H9 (cell line): Measurements from ENCODE around the gene CCDC30. TPM values are rescaled to one million over a fixed set of nuclear protein-coding genes. Genes with fewer than 3 reads are reported as not detected.

ENCODE experiments used
- DNase-seq: peaks from one replicate; pipeline ENCODE4 v3.0.0-alpha.2; 2017
- H2AFZ ChIP-seq: one replicate; pipeline ENCODE4 v1.6.1; 2013; ENCODE audit warnings: mild to moderate bottlenecking, low read length, control low read depth, moderate library complexity
- H2AK5ac ChIP-seq: 2 replicates; pipeline ENCODE4 v1.6.1; 2013; ENCODE audit warnings: low read length, control low read depth, mixed read lengths; ENCODE audit not compliant: insufficient read length
- H2BK120ac ChIP-seq: one replicate; pipeline ENCODE4 v1.6.1; 2013; ENCODE audit warnings: low read depth, mild to moderate bottlenecking, low read length, control low read depth, inconsistent platforms; ENCODE audit not compliant: poor library complexity, severe bottlenecking
- H2BK12ac ChIP-seq: 2 replicates; pipeline ENCODE4 v1.6.1; 2013; ENCODE audit warnings: low read length, control low read depth, mixed read lengths, low read depth; ENCODE audit not compliant: insufficient read length
- H2BK15ac ChIP-seq: 2 replicates; pipeline ENCODE4 v1.6.1; 2013; ENCODE audit warnings: low read depth, low read length, control low read depth
- H2BK20ac ChIP-seq: one replicate; pipeline ENCODE4 v1.6.1; 2013; ENCODE audit warnings: low read depth, mild to moderate bottlenecking, low read length, control low read depth, inconsistent platforms; ENCODE audit not compliant: poor library complexity, severe bottlenecking
- H2BK5ac ChIP-seq: 2 replicates; pipeline ENCODE4 v1.6.1; 2013; ENCODE audit warnings: low read length, control low read depth, mixed read lengths; ENCODE audit not compliant: insufficient read length
- H3K14ac ChIP-seq: 2 replicates; pipeline ENCODE4 v1.6.1; 2013; ENCODE audit warnings: low read length, control low read depth; ENCODE audit not compliant: insufficient read depth
- H3K18ac ChIP-seq: 2 replicates; pipeline ENCODE4 v1.6.1; 2013; ENCODE audit warnings: low read depth, mild to moderate bottlenecking, mixed read lengths, low read length, control low read depth; ENCODE audit not compliant: insufficient read length
- H3K23ac ChIP-seq: 2 replicates; pipeline ENCODE4 v1.6.1; 2013; ENCODE audit warnings: low read length, control low read depth, mixed read lengths, low read depth; ENCODE audit not compliant: insufficient read length
- H3K23me2 ChIP-seq: 2 replicates; pipeline ENCODE4 v1.6.1; 2013; ENCODE audit warnings: low read depth, mild to moderate bottlenecking, mixed read lengths, low read length, control low read depth; ENCODE audit not compliant: insufficient read length, poor library complexity, severe bottlenecking
- H3K27ac ChIP-seq: 2 replicates; pipeline ENCODE4 v1.5.1; 2013; ENCODE audit warnings: low read length, control low read depth, mixed read lengths, low read depth; ENCODE audit not compliant: insufficient read length
- H3K27me3 ChIP-seq: 2 replicates; pipeline ENCODE4 v1.6.1; 2013; ENCODE audit warnings: low read length, control low read depth, inconsistent platforms; ENCODE audit not compliant: insufficient read depth
- H3K4ac ChIP-seq: 2 replicates; pipeline ENCODE4 v1.6.1; 2013; ENCODE audit warnings: low read depth, mild to moderate bottlenecking, control low read depth, inconsistent platforms, low read length, moderate library complexity
- H3K4me1 ChIP-seq: 2 replicates; pipeline ENCODE4 v1.6.1; 2013; ENCODE audit warnings: low read length, control low read depth, inconsistent platforms; ENCODE audit not compliant: insufficient read depth
- H3K4me2 ChIP-seq: 2 replicates; pipeline ENCODE4 v1.6.1; 2013; ENCODE audit warnings: low read length, control low read depth, mixed read lengths; ENCODE audit not compliant: insufficient read length, insufficient read depth
- H3K56ac ChIP-seq: 2 replicates; pipeline ENCODE4 v1.6.1; 2013; ENCODE audit warnings: low read depth, mild to moderate bottlenecking, mixed read lengths, low read length, control low read depth; ENCODE audit not compliant: insufficient read length
- H3K79me1 ChIP-seq: 2 replicates; pipeline ENCODE4 v1.6.1; 2013; ENCODE audit warnings: low read depth, mild to moderate bottlenecking, moderate library complexity, low read length, control low read depth, inconsistent platforms; ENCODE audit not compliant: insufficient read depth, poor library complexity, severe bottlenecking
- H3K79me2 ChIP-seq: 2 replicates; pipeline ENCODE4 v1.6.1; 2013; ENCODE audit warnings: low read length, control low read depth, inconsistent platforms; ENCODE audit not compliant: insufficient read depth
- H3K9ac ChIP-seq: 2 replicates; pipeline ENCODE4 v1.6.1; 2013; ENCODE audit warnings: low read length, control low read depth, mixed read lengths; ENCODE audit not compliant: insufficient read length; ENCODE audit errors: extremely low read depth
- H3K9me3 ChIP-seq: one replicate; pipeline ENCODE4 v1.6.1; 2013; ENCODE audit warnings: low read depth, low read length, inconsistent platforms; ENCODE audit not compliant: control insufficient read depth
- H3T11ph ChIP-seq: one replicate; pipeline ENCODE4 v1.6.1; 2013; ENCODE audit warnings: mild to moderate bottlenecking, low read length, control low read depth, inconsistent platforms
- H4K20me1 ChIP-seq: one replicate; pipeline ENCODE4 v1.6.1; 2013; ENCODE audit not compliant: control insufficient read depth, insufficient read length, insufficient read depth
- H4K5ac ChIP-seq: 2 replicates; pipeline ENCODE4 v1.6.1; 2013; ENCODE audit warnings: low read depth, mild to moderate bottlenecking, mixed read lengths, low read length, control low read depth; ENCODE audit not compliant: insufficient read length
- H4K8ac ChIP-seq: replicated peaks from 2 replicates; pipeline ENCODE4 v1.6.1; 2013; ENCODE audit warnings: low read length, control low read depth, mixed read lengths, low read depth; ENCODE audit not compliant: insufficient read length
- H4K91ac ChIP-seq: 2 replicates; pipeline ENCODE4 v1.6.1; 2013; ENCODE audit warnings: low read depth, mild to moderate bottlenecking, moderate library complexity, mixed read lengths, low read length, control low read depth; ENCODE audit not compliant: insufficient read length
- H3K27ac Mint-ChIP-seq, 3 experiments: 2 replicates in 2 of 3; 3 replicates in 1 of 3; pipeline ENCODE4 v1.8.0; 2020 to 2021; ENCODE audit warnings: mixed read lengths in 3 of 3, mild to moderate bottlenecking in 1 of 3, moderate library complexity in 1 of 3
- H3K27me3 Mint-ChIP-seq: 2 replicates; pipeline ENCODE4 v1.8.0; 2021; ENCODE audit warnings: low read depth, mild to moderate bottlenecking, moderate library complexity, mixed read lengths
- H3K36me3 Mint-ChIP-seq, 3 experiments: 2 replicates in 2 of 3; 3 replicates in 1 of 3; pipeline ENCODE4 v1.8.0; 2020 to 2021; ENCODE audit warnings: low read depth in 3 of 3, mixed read lengths in 3 of 3; ENCODE audit not compliant: insufficient read depth in 1 of 3
- H3K4me1 Mint-ChIP-seq, 2 experiments: 2 replicates each; pipeline ENCODE4 v1.8.0; 2020; ENCODE audit warnings: mixed read lengths in 2 of 2
- H3K4me3 Mint-ChIP-seq, 2 experiments: 2 replicates in 1 of 2; 3 replicates in 1 of 2; pipeline ENCODE4 v1.8.0; 2020 to 2021; ENCODE audit warnings: mild to moderate bottlenecking in 2 of 2, mixed read lengths in 2 of 2, moderate library complexity in 1 of 2
- H3K9me3 Mint-ChIP-seq, 2 experiments: 2 replicates in 1 of 2; 3 replicates in 1 of 2; pipeline ENCODE4 v1.8.0; 2020; ENCODE audit warnings: mild to moderate bottlenecking in 2 of 2, mixed read lengths in 2 of 2, moderate library complexity in 1 of 2
- WGBS: extraction: QIAGEN DNeasy Blood & Tissue Kit; methylation state at CpG from one replicate; pipeline ENCODE4 v1.1.7; 2013; ENCODE audit warnings: missing lambda C conversion rate, low lambda C conversion rate, mixed read lengths; ENCODE audit not compliant: insufficient read length; ENCODE audit errors: extremely low coverage; 5-methylcytosine and 5-hydroxymethylcytosine counted together
- total RNA-seq: library from RNA; stranded (reverse); gene quantifications from 2 replicates; pipeline ENCODE4 v1.2.1, GENCODE V29; 2021
- TF ChIP-seq, protein P1 (sequence below): fragments of 200-600 bp; sonication (generic); conservative IDR thresholded peaks from 3 replicates; pipeline ENCODE4 v1.8.0; 2021; ENCODE audit warnings: antibody characterized with exemption, mild to moderate bottlenecking

Gene CCDC30
- total RNA-seq, 1 experiment from 2014 or later, result 1.8 TPM

DNA sequence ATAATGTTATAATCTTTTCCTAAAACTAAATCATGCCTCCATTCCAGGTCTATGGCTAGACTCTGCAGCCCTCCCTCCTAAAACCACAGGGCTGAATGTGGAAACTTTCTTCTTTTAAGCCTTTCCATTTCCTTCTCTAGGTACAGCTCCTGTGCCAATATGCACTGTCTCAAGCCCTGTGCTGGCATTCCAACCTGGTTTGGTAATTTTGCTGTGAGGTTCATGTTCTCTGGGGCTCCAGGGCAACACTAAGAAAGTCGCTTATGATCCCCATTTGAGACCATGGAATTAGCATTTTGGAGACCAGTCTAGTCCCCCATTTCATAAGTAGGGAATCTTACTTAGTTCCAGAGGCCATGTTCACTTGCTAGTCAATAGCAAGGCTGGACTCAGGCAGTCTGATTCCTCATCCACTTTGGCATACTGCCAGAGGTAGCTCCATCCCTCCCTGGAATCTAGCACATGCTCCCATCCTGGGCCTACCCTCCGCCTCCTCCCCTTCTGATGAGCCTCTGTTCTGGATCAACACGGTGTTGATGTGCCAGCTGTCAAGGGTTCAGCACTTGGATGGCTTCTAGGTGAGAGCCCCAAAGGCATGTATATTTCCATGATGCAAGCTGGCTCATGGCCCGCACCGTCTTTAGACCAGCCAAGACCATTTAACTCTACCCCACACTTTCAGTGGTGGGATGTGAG lies 43.8 kb upstream of the CCDC30 start:
- Histone ChIP-seq H3K9me3 (no peaks in the 10 kb centered on the region), H3T11ph (no peak overlapping the region), H3K27me3 (no peaks in the 10 kb centered on the region), H3K4me1 (peaks cover 9% of the 10 kb centered on the region; the same call in 1 of the 2 replicates), H2AFZ (no peak overlapping the region), H2BK5ac (no peak overlapping the region), H4K20me1 (no peaks in the 10 kb centered on the region), H3K79me1 (no peaks in the 10 kb centered on the region), H4K8ac (no peak overlapping the region), H2BK15ac (no peak overlapping the region), H4K5ac (no peak overlapping the region), H3K18ac (no peak overlapping the region), H2AK5ac (no peak overlapping the region), H3K14ac (no peak overlapping the region), H3K79me2 (no peaks in the 10 kb centered on the region), H3K23ac (no peak overlapping the region), H3K4ac (no peak overlapping the region), H3K4me2 (no peak overlapping the region), H3K9ac (no peak overlapping the region), H2BK120ac (no peak overlapping the region), H3K27ac (no peak overlapping the region), H2BK20ac (no peak overlapping the region), H4K91ac (no peak overlapping the region), H3K23me2 (no peaks in the 10 kb centered on the region), H3K56ac (no peak overlapping the region), H2BK12ac (no peak overlapping the region)
- Mint-ChIP-seq H3K9me3 (no peaks in the 10 kb centered on the region), H3K36me3 (peaks cover 0 to 7% (median 0%) of the 10 kb centered on the region in 3 experiments; a peak in 5 of 7 replicates), H3K27me3 (peaks cover 2% of the 10 kb centered on the region; the same call in 1 of the 2 replicates), H3K4me3 (no peak overlapping the region), H3K27ac (no peak overlapping the region), H3K4me1 (peaks cover 37 to 39% of the 10 kb centered on the region in 2 experiments)
- no CpG with 5 or more reads among the region's 5 CpGs for WGBS
- DNase-seq, result no peak
- TF ChIP-seq, protein P1, sequence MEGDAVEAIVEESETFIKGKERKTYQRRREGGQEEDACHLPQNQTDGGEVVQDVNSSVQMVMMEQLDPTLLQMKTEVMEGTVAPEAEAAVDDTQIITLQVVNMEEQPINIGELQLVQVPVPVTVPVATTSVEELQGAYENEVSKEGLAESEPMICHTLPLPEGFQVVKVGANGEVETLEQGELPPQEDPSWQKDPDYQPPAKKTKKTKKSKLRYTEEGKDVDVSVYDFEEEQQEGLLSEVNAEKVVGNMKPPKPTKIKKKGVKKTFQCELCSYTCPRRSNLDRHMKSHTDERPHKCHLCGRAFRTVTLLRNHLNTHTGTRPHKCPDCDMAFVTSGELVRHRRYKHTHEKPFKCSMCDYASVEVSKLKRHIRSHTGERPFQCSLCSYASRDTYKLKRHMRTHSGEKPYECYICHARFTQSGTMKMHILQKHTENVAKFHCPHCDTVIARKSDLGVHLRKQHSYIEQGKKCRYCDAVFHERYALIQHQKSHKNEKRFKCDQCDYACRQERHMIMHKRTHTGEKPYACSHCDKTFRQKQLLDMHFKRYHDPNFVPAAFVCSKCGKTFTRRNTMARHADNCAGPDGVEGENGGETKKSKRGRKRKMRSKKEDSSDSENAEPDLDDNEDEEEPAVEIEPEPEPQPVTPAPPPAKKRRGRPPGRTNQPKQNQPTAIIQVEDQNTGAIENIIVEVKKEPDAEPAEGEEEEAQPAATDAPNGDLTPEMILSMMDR, result no peak
